Measurements from ENCODE around the gene SAMHD1.
A peak's percentile ranks its signal among the peaks of the same experiment; 100 is the strongest.

SAMHD1 gene

DNA sequence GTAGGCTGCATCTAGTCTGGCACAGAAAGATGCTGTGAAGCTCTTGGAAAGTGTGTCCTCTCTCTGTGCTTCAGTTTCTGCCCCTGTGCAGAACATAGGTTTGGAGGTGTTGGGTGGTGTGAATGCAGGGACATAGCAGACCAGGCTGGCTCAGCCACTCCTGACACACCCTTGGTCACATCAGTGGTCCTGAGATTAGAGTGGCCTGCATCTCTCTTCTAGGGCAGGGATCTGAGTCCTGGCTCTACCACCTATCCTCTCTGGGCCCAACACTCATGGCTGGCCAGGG, 85.7 kb downstream of the SAMHD1 start:
- Histone ChIP-seq H3K9me3 (no peaks in the 10 kb centered on the region), H3K4me3 (no peak overlapping the region), H3K27me3 (no peaks in the 10 kb centered on the region), H3K27ac (peak overlapping the region in 1 of 2 donors; percentile 85), H3K4me1 (peaks cover 0 to 27% (median 21%) of the 10 kb centered on the region in 4 donors), H3K36me3 (no peaks in the 10 kb centered on the region)
- TF ChIP-seq, protein P1, sequence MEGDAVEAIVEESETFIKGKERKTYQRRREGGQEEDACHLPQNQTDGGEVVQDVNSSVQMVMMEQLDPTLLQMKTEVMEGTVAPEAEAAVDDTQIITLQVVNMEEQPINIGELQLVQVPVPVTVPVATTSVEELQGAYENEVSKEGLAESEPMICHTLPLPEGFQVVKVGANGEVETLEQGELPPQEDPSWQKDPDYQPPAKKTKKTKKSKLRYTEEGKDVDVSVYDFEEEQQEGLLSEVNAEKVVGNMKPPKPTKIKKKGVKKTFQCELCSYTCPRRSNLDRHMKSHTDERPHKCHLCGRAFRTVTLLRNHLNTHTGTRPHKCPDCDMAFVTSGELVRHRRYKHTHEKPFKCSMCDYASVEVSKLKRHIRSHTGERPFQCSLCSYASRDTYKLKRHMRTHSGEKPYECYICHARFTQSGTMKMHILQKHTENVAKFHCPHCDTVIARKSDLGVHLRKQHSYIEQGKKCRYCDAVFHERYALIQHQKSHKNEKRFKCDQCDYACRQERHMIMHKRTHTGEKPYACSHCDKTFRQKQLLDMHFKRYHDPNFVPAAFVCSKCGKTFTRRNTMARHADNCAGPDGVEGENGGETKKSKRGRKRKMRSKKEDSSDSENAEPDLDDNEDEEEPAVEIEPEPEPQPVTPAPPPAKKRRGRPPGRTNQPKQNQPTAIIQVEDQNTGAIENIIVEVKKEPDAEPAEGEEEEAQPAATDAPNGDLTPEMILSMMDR (IDR thresholded peaks at IDR 0.05): no peak
- DNase-seq: no peak
- intact Hi-C loops (cut with DNase I; ENCODE audit: low total_unique reads): loop anchor here (2.0 to 10.0 kb wide), 2 partner anchors 21 to 51 kb away; no protein-coding TSS in a partner anchor

DNA sequence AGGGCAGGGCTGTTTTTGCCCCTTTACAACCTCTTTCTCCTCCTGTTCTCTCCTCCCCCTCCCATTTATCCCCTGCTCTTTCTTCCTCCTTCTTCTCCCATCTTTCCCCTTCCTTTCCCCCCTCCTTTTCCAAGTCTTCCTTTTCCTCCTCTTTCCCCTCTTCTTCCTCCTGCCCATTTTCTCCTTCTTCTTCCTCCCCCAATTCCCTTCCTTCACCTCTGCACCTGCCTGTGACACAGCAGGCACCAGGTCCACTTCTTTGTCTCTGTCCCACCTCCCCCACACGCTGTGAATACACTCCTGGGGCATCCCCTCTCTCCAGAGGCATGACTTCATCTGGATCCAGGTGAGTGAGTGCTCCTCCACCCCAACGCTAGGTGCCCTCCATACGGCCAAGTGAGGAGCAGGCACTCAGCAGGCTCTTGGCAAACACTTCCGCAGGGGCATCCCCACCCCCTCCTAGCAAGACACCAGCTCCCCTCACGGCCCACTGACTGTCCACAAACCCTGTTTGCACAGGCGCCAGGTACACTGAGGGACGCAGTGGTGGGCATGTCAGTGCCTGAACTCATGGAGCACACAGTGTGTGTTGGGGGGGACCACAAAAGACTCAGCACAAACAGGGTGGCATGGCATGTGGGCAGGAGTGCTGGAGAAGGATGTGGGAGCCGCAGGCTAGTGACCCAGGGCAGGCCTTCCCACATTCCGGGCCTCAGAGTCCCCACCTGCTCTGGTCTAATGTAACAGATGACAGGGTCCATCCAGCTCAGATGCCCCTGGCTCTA, 86.2 kb downstream of the SAMHD1 start:
- Histone ChIP-seq H3K4me1 (peaks cover 0 to 32% (median 26%) of the 10 kb centered on the region in 4 donors), H3K27me3 (no peaks in the 10 kb centered on the region), H3K4me3 (no peak overlapping the region), H3K9me3 (no peaks in the 10 kb centered on the region), H3K27ac (peak overlapping the region in 1 of 2 donors; percentile 85), H3K36me3 (no peaks in the 10 kb centered on the region)
- DNase-seq: no peak
- TF ChIP-seq, protein P1 (IDR thresholded peaks at IDR 0.05): no peak
- intact Hi-C loops (cut with DNase I; ENCODE audit: low total_unique reads): loop anchor here (10.0 kb wide), 1 partner anchor 50 kb away; no protein-coding TSS in a partner anchor

DNA sequence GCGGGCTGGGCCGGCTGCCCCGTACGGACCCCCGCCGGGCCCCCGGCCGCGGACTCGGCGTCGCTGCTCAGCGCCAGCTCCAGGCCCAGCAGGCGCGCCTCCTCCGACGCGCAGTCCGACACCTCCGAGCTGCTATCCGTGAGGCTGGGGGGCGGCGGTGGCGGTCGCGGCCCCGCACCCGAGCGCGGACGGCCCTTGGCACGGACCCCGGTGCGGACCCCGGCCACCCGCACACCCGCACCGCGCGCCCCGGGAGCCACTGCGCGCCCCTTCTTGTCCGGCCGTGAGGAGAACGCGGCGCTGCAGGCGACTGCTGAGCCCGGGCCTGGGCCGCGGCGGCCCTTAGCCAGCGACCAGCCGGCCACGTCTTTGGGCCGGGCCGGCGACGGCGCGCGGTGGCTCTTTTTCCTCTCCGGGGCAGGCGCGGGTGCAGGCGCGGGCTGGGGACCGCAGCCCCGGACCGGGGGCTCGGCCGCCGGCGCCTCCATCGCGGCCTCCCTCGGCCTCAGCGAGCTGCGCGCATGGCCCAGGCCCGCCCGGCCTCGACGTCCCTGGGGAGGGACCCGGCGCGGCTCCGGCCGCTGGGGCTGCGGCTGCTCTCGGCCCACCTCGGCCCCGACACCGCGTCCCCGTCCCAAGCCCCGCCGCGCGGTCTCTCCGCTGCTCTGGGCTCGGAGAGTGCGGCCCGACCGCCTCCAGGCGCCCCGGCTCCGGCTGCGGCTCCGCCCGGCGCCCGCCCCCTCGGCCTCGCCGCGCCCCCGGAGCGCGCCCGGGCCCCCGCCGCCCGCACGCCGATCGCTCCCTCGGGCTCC, 88.4 kb downstream of the SAMHD1 start:
- H3K36me3 ChIP-seq: no peaks in the 10 kb centered on the region
- TF ChIP-seq, protein P1 (IDR thresholded peaks at IDR 0.05): no peak
- peaks cover 0 to 46% (median 39%) of the 10 kb centered on the region in 4 donors for H3K4me1 ChIP-seq
- peak overlapping the region; percentile 90 for H3K27ac ChIP-seq
- H3K27me3 ChIP-seq: no peaks in the 10 kb centered on the region
- no peaks in the 10 kb centered on the region for H3K9me3 ChIP-seq
- peak overlapping the region; percentile 72 to 85 for H3K4me3 ChIP-seq
- intact Hi-C loops (cut with DNase I; ENCODE audit: low total_unique reads): loop anchor here (5.0 to 10.0 kb wide), 2 partner anchors 48 to 91 kb away; partner anchors contain the start of gene DSN1
- DNase-seq: no peak

DNA sequence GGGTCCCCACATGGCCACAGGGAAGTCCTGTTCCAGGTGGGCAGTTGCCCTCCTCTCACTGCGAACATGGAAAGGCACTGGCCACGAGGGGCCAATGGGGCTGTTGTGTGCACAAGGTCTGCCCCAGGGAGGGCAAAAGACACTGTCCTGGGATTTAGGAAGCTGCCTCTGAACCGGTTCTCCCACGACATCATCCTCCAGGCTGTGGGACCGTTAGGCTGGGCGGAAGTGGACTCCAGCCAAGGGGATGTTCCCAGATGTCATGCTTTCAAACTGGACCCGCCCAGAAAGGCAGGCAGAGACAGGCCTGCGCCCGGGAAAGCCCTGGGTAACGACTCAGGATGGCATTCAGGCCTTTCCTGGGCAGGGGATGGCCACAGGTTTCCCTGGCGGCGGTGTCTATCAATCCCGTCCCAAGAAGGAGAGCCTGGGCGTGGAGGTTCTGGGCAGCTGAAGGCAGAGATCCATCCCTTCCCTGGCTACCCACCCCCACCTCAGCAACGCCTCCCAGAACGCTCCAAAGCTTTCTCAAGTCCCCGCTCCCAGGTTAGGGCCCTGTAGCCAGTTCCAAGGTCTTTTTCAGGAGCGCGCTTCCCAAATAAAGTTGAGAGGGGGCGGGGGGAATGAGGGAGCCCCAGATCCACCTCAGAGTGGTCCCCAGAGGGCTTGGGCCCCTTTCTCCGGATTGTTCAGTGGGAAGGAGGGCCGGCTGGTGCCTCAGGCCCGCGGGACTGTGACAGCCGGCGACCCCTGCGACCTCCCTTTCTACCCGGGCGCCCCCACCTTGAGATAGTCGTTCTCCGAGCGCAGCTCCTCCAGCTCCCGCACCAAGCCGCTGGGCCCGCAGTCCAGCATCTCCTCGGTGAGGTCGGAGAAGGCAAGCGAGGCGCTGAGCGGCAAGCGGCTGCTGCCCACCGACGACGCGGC, 89.4 kb downstream of the SAMHD1 start:
- TF ChIP-seq, protein P1 (IDR thresholded peaks at IDR 0.05): no peak
- peak; percentile 93 for DNase-seq
- Histone ChIP-seq H3K27ac (peak overlapping the region; percentile 90), H3K27me3 (no peaks in the 10 kb centered on the region), H3K36me3 (no peaks in the 10 kb centered on the region), H3K4me1 (peaks cover 4 to 55% (median 47%) of the 10 kb centered on the region in 4 donors), H3K4me3 (peak overlapping the region; percentile 72 to 85), H3K9me3 (no peaks in the 10 kb centered on the region)
- intact Hi-C loops (cut with DNase I; ENCODE audit: low total_unique reads): loop anchor here (5.0 to 10.0 kb wide), 2 partner anchors 47 to 90 kb away; partner anchors contain the start of gene DSN1

DNA sequence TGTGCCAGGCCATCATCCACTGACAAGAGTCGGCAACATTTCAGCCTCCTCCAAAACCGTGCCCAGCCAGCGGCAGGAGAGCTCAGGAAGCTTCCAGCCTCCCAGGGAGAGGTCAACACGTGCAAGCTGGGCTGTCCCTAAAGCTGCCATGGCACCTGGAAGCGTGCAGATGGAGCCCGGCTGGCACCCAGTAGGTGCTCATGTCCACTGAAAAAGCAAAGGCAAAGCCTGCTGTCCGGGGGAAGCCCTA, 90.0 kb downstream of the SAMHD1 start:
- Histone ChIP-seq H3K27ac (peak overlapping the region; percentile 90), H3K36me3 (no peaks in the 10 kb centered on the region), H3K9me3 (no peaks in the 10 kb centered on the region), H3K27me3 (no peaks in the 10 kb centered on the region), H3K4me3 (peak overlapping the region; percentile 72 to 85), H3K4me1 (peaks cover 4 to 60% (median 52%) of the 10 kb centered on the region in 4 donors)
- peak in 1 of 2 donors; percentile 80 for DNase-seq
- TF ChIP-seq, protein P1 (IDR thresholded peaks at IDR 0.05): no peak
- intact Hi-C loops (cut with DNase I; ENCODE audit: low total_unique reads): loop anchor here (5.0 to 10.0 kb wide), 2 partner anchors 47 to 89 kb away; partner anchors contain the start of gene DSN1

Data from tibial artery (tissue), 4 donors.